Central memory CD8-positive, alpha-beta T cell (primary cell): ENCODE measurements around the gene KRTAP19-5.
"Not testable (repeated sequence)": the region's sequence is repeated elsewhere in the genome, so short reads cannot be mapped to it uniquely, and the experiment has no call there.

Experiments
- ATAC-seq: fragments of 150-1000 bp; cut with Tn5 transposase; replicated peaks from 2 replicates; pipeline ENCODE4 v1.10.0; 2022; ENCODE audit warnings: mild to moderate bottlenecking, moderate FRiP score, moderate number of reproducible peaks; ENCODE audit not compliant: poor library complexity, severe bottlenecking; ENCODE audit errors: extremely low read depth
- DNase-seq, 2 donors: peaks; one replicate each; pipeline ENCODE4 v3.0.0; 2021; ENCODE audit warnings: low spot score in 2 of 2
- H3K27ac Mint-ChIP-seq: one replicate; pipeline ENCODE4 v1.8.0; 2022; ENCODE audit warnings: low read depth, mild to moderate bottlenecking, moderate library complexity, mixed read lengths
- H3K27me3 Mint-ChIP-seq: one replicate; pipeline ENCODE4 v1.8.0; 2022; ENCODE audit warnings: mixed read lengths
- H3K36me3 Mint-ChIP-seq: one replicate; pipeline ENCODE4 v1.8.0; 2022; ENCODE audit warnings: mild to moderate bottlenecking, moderate library complexity, mixed read lengths; ENCODE audit not compliant: insufficient read depth
- H3K4me1 Mint-ChIP-seq: one replicate; pipeline ENCODE4 v1.8.0; 2022; ENCODE audit warnings: mixed read lengths
- H3K4me3 Mint-ChIP-seq: one replicate; pipeline ENCODE4 v1.8.0; 2022; ENCODE audit warnings: mild to moderate bottlenecking, moderate library complexity, mixed read lengths
- H3K9me3 Mint-ChIP-seq: one replicate; pipeline ENCODE4 v1.8.0; 2022; ENCODE audit warnings: mixed read lengths

Gene KRTAP19-5

DNA sequence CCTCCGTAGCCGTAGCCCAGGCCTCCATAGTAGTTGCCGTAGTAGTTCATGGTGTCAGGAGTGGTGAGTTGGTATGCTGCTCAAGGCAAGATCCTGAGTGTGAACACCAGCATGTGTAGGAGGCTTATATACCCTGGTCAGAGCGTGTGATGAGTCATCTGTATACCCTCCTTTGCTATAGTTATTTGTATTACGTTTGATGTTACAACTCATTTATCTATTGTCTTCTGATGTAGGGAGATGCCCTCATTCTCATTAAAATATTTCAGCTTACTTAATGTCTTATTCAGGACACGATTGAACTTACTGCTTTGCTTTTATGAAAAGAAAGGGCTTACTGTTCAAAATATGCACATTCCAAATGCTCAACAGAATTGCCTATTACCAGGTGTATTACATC, at the start of gene KRTAP19-5:
TSS of gene KRTAP19-5 (minus strand) at position 101 of the 400 bp plus-strand sequence. CDS start at position 50, 51 bp downstream.
- Mint-ChIP-seq H3K27me3 (no peaks in the 10 kb centered on the region), H3K9me3 (peaks cover 4% of the 10 kb centered on the region), H3K4me1 (no peaks in the 10 kb centered on the region), H3K4me3 (no peak within 1 kb of the TSS), H3K36me3 (no peaks in the 10 kb centered on the region), H3K27ac (no peak within 1 kb of the TSS)
- ATAC-seq (no peak), DNase-seq (no peak)

DNA sequence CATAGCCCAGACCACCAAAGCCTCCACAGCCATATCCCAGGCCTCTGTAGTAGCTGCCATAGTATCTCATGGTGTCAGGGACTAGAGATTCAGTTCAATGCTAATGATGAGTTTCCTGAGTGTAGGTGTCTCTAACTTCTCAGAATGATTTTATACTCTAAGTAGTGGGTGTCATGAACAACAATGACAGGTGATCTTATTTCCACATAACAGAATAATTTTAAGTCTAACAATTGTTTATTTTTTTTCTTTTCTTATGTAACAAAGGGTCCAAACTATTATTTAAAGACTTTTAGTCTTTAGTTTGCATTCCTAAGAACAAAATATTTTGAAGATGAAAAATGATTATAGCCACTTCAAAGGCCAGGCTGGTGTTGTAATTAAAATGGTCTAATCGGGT, 39.8 kb upstream of the KRTAP19-5 start, which contains the start of gene KRTAP19-6:
TSS of gene KRTAP19-6 (minus strand) at position 101 of the 400 bp plus-strand sequence. CDS start at position 70, 31 bp downstream.
- H3K27me3 Mint-ChIP-seq, result no peaks in the 10 kb centered on the region
- H3K4me3 Mint-ChIP-seq, result no peak within 1 kb of the TSS
- no peak within 1 kb of the TSS for H3K27ac Mint-ChIP-seq
- DNase-seq (no peak), ATAC-seq (no peak)
- no peaks in the 10 kb centered on the region for H3K36me3 Mint-ChIP-seq
- H3K4me1 Mint-ChIP-seq, result no peaks in the 10 kb centered on the region
- peaks cover 5% of the 10 kb centered on the region for H3K9me3 Mint-ChIP-seq

DNA sequence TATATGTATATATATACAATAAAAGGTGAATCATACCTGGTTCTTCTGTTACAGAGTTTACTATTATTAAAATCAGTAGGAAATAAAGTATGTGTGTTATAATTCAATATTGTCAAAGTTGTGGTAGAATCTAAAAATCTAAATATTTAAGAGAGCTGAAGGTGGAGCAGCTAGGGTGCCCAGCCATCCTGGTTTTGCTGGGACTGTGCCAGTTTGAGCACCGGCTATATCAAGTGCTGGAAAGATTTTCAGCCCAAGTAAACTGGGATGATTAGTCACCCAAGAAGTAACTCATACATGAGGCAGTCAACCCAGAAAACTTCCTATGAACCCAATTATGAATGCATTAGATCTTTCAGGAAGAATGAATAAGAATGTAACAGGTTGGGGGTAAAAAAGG, 16.9 kb upstream of the KRTAP19-5 start:
- Mint-ChIP-seq H3K4me3 (no peak overlapping the region), H3K4me1 (no peaks in the 10 kb centered on the region), H3K27me3 (no peaks in the 10 kb centered on the region), H3K9me3 (peaks cover 11% of the 10 kb centered on the region), H3K27ac (no peak overlapping the region), H3K36me3 (no peaks in the 10 kb centered on the region)
- ATAC-seq, result no peak
- DNase-seq, result no peak

DNA sequence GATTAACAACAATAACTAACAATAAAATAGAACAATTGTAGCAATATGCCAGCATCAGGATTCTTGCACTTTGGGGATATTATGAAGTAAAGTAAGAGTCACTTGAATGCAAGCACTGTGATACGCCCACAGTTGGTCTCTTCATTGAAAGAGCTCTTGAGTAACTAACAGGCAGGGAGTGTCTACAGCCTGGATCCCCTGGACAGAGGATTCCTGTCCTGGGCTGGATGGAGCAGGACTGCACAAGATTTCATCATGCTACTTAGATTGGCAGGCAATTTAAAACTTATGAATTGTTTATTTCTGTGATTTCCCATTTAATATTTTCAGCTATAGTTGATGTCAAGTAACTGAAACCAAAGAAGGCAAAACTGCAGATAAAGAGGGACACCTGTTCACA, 13.7 kb upstream of the KRTAP19-5 start:
- Mint-ChIP-seq H3K27ac (no peak overlapping the region), H3K4me3 (no peak overlapping the region), H3K36me3 (no peaks in the 10 kb centered on the region), H3K9me3 (peaks cover 11% of the 10 kb centered on the region), H3K27me3 (no peaks in the 10 kb centered on the region), H3K4me1 (no peaks in the 10 kb centered on the region)
- no peak for ATAC-seq
- DNase-seq, result no peak

DNA sequence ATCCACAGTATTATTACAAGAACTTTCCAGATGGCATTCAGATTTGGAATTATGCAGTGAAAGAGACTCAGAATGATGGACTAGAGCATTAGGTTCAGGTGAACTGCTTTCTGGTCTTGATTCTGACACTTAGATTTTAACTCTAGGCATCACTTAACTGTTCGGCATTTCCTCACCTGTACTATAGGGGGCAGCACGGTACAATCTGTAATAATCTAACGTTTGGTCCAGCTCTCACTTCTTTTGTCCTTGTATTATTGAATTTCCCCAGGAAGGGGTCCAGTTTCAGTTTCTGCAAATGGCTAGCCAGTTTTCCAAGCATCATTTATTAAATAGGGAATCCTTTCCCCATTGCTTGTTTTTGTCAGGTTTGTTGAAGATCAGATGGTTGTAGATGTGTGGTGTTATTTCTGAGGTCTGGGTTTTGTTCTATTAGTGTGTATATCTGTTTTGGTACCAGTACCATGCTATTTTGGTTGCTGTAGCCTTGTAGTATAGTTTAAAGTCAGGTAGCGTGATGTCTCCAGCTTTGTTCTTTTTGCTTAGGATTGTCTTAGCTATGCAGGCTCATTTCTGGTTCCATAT, 3.8 kb upstream of the KRTAP19-5 start:
- not testable (repeated sequence) for H3K27ac Mint-ChIP-seq

DNA sequence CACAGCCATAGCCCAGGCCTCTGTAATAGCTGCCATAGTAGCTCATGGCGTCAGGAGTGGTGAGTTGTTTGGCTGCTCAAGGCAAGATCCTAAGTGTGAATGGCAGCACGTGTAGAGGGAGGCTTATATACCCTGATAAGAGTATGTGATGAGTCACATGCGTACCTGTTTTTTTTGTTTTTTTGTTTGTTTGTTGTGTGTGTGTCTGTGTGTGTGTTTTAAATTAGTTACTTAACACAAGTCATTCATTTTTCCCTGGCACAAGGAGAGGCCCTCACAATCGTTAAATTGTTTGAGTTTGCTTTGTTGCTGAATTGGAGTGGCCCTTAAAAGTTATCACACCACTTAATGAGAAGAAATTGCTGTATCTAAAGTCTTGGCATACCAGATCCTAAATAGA, 4.9 kb downstream of the KRTAP19-5 start, which contains the start of gene KRTAP19-4:
TSS of gene KRTAP19-4 (minus strand) at position 101 of the 400 bp plus-strand sequence. CDS start at position 46, 55 bp downstream.
- H3K36me3 Mint-ChIP-seq, result no peaks in the 10 kb centered on the region

More for the DNA sequence above, 3.8 kb upstream of the KRTAP19-5 start:
- H3K9me3 Mint-ChIP-seq, H3K4me3 Mint-ChIP-seq, DNase-seq, ATAC-seq, H3K4me1 Mint-ChIP-seq, H3K36me3 Mint-ChIP-seq, H3K27me3 Mint-ChIP-seq: not testable (repeated sequence)

DNA sequence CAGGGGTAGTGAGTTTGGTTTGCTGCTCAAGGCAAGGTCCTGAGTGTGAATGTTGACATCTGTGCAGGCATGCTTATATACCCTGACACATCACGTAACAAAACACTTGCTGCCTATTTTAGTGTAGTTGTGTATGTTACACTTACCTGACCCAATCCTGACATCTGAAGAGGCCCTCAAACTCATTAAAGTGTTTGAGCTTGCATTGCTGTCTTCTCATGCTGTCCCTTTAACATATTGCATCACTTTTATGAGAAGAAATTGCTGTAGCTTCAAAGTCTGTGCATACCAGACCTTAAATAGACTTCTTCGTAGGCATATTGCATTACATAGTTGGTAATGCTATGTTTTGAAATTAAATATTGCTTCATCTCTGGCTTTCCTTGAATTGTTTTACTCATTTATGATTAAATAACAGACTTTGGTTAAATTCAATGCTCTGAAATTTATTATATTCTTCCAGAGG, 9.9 kb downstream of the KRTAP19-5 start, which contains the start of gene KRTAP19-3:
TSS of gene KRTAP19-3 (minus strand) at position 51 of the 466 bp plus-strand sequence. CDS start 56 bp downstream, outside the sequence.
- no peaks in the 10 kb centered on the region for H3K27me3 Mint-ChIP-seq
- no peaks in the 10 kb centered on the region for H3K36me3 Mint-ChIP-seq
- no peak within 1 kb of the TSS for H3K4me3 Mint-ChIP-seq
- peaks cover 11% of the 10 kb centered on the region for H3K9me3 Mint-ChIP-seq
- no peak for ATAC-seq
- H3K27ac Mint-ChIP-seq, result no peak within 1 kb of the TSS
- H3K4me1 Mint-ChIP-seq, result no peaks in the 10 kb centered on the region
- no peak for DNase-seq

More for the DNA sequence above, 4.9 kb downstream of the KRTAP19-5 start, which contains the start of gene KRTAP19-4:
- H3K27ac Mint-ChIP-seq, result no peak within 1 kb of the TSS
- ATAC-seq, result no peak
- no peaks in the 10 kb centered on the region for H3K4me1 Mint-ChIP-seq
- H3K4me3 Mint-ChIP-seq, result no peak within 1 kb of the TSS
- peaks cover 4% of the 10 kb centered on the region for H3K9me3 Mint-ChIP-seq
- no peaks in the 10 kb centered on the region for H3K27me3 Mint-ChIP-seq
- no peak for DNase-seq

DNA sequence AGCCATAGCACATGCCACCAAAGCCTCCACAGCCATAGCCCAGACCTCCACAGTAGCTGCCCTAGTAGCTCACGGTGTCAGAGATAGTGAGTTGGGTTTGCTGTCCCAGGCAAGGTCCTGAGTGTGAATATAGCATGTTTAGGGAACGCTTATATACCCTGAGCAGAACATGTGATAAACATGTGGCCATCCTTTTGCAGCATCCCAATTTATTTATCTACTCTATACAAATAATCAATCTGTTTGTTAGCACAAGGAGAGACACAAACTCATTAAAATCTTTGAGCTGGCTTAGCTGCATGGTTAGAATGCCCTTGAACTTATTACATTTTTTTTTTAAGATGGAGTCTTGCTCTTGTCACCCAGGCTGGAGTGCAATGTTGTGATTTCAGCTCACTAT, 14.6 kb downstream of the KRTAP19-5 start, which contains the start of gene KRTAP19-2:
TSS of gene KRTAP19-2 (minus strand) at position 101 of the 400 bp plus-strand sequence. CDS start at position 13, 88 bp downstream.
- no peak within 1 kb of the TSS for H3K4me3 Mint-ChIP-seq
- H3K27ac Mint-ChIP-seq, result no peak within 1 kb of the TSS
- ATAC-seq (no peak), DNase-seq (no peak)
- peaks cover 16% of the 10 kb centered on the region for H3K9me3 Mint-ChIP-seq
- no peaks in the 10 kb centered on the region for H3K4me1 Mint-ChIP-seq
- no peaks in the 10 kb centered on the region for H3K36me3 Mint-ChIP-seq
- H3K27me3 Mint-ChIP-seq, result no peaks in the 10 kb centered on the region

DNA sequence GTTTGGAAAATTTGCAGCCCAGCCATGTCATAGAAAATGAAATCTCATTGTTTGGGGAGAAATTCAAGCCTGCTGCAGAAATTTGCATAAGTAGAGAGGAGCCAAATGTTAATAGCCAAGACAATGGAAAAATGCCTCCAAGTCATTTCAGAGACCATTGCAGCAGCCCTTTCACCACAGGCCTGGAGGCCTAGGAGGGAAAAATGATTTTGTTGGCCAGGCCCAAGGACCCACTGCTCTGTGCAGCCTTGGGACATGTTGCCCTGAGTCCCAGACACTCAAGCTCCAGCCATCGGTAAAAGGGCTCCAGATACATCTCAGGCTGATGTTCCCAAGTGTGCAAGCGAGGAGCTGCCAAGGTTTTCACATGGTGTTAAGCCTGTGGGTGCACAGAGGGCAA, 15.8 kb downstream of the KRTAP19-5 start:
- DNase-seq, result no peak
- no peak for ATAC-seq
- Mint-ChIP-seq H3K27ac (no peak overlapping the region), H3K9me3 (peaks cover 16% of the 10 kb centered on the region), H3K4me3 (no peak overlapping the region), H3K27me3 (no peaks in the 10 kb centered on the region), H3K4me1 (no peaks in the 10 kb centered on the region), H3K36me3 (no peaks in the 10 kb centered on the region)

DNA sequence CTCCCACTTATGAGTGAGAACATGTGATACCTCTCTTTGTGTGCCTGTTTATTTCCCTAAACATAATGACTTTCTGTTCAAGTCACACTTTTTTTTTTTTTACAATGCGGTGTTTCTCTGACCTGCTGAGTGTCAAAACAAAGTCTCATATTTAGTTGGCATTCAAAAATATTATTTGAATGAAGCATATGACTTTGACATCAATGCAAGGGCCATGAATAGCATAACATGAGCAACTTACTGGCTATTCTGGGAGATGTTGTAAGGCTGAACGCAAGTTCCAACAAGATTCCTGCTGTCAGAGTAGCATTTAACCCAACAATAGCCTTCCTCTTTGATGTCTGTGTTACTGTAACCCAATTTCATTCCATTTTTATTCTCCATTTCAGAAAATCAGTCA, 19.8 kb downstream of the KRTAP19-5 start:
- Mint-ChIP-seq H3K27me3 (no peaks in the 10 kb centered on the region), H3K4me1 (no peaks in the 10 kb centered on the region), H3K27ac (no peak overlapping the region), H3K4me3 (no peak overlapping the region), H3K9me3 (peaks cover 6% of the 10 kb centered on the region), H3K36me3 (no peaks in the 10 kb centered on the region)
- DNase-seq (no peak), ATAC-seq (no peak)

DNA sequence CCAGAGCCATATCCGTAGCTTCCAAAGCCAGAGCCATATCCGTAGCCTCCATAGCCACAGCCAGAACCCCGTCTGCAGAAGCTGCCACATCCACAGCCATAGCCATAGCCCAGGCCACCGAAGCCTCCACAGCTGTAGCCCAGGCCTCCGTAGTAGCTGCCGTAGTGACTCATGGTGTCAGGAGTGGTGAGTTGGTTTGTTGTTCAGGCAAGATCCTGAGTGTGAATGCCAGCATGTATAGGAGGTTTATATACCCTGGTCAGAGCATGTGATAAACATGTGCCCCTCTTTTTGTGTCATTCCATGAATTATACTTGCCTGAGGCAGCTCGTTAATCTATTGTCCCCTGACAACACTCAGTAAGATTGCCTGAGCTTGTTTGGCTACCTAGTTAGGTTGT, 21.8 kb downstream of the KRTAP19-5 start, which contains the start of gene KRTAP19-1:
TSS of gene KRTAP19-1 (minus strand) at position 223 of the 400 bp plus-strand sequence. CDS start at position 173, 50 bp downstream.
- Mint-ChIP-seq H3K27ac (no peak within 1 kb of the TSS), H3K4me3 (no peak within 1 kb of the TSS), H3K27me3 (no peaks in the 10 kb centered on the region), H3K36me3 (no peaks in the 10 kb centered on the region), H3K9me3 (no peaks in the 10 kb centered on the region), H3K4me1 (no peaks in the 10 kb centered on the region)
- DNase-seq (no peak), ATAC-seq (no peak)

DNA sequence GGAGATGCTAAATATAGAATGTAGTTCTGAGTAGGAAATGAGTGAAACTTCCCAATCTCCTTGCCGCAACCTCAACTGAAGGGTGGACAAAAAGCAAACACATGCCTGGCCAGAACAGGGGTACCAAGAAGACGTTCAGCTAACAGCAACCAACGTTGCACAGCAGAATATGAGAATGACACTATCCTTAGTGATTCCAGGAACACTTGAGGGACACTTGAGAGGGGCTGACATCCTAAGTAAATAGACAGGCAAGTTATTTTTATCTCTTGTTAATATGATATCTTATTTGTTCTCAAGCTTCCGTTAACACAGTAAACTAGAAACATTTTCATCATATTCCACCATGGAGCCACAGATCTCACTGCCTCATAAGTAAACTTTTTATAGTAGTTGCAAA, 22.7 kb downstream of the KRTAP19-5 start:
- ATAC-seq (no peak), DNase-seq (no peak)
- H3K27ac Mint-ChIP-seq, result no peak overlapping the region
- no peaks in the 10 kb centered on the region for H3K9me3 Mint-ChIP-seq
- no peak overlapping the region for H3K4me3 Mint-ChIP-seq
- no peaks in the 10 kb centered on the region for H3K4me1 Mint-ChIP-seq
- H3K27me3 Mint-ChIP-seq, result no peaks in the 10 kb centered on the region
- no peaks in the 10 kb centered on the region for H3K36me3 Mint-ChIP-seq

DNA sequence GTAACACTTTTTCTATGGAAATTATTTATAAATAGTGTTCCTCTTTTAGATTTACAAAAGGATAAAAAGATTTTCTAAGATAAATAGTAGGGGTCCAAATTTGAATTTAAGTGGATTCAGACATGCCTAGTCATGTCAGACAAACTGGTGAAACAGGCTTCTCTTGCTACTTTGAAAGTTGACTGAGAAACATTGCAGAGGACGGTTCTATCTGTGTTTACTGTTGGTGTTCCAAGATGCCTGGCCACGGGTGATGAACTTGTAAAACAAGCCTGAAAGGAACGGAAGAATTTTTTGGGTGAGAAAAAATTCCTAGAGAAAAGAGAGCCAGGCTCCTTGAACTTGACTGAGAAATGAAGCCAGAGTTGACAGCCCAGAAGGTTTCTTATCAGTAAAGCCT, 23.9 kb downstream of the KRTAP19-5 start:
- no peak for ATAC-seq
- no peaks in the 10 kb centered on the region for H3K27me3 Mint-ChIP-seq
- DNase-seq, result no peak
- no peaks in the 10 kb centered on the region for H3K9me3 Mint-ChIP-seq
- H3K4me1 Mint-ChIP-seq, result no peaks in the 10 kb centered on the region
- H3K4me3 Mint-ChIP-seq, result no peak overlapping the region
- no peaks in the 10 kb centered on the region for H3K36me3 Mint-ChIP-seq
- H3K27ac Mint-ChIP-seq, result no peak overlapping the region
